MV-4-11 (cell line): Measurements from ENCODE around the gene ATP6V0D1.
A peak's percentile ranks its signal among the peaks of the same experiment; 100 is the strongest.

Experiments used
- DNase-seq: peaks from one replicate; lab custom pipeline; 2025; lab: John Stamatoyannopoulos, UW

The ATP6V0D1 gene

GRCh38 chr16:67445441-67445912 lies 35.5 kb downstream of the ATP6V0D1 start:
- DNase-seq: no peak

- DNase-seq: no peak
These were observed 35.9 kb downstream of the ATP6V0D1 start for GRCh38 chr16:67445126-67445426.

GRCh38 chr16:67444259-67445125 lies 36.5 kb downstream of the ATP6V0D1 start:
- no peak for DNase-seq

GRCh38 chr16:67443265-67443664 lies 37.7 kb downstream of the ATP6V0D1 start:
- no peak for DNase-seq

- DNase-seq: no peak
These were observed 38.2 kb downstream of the ATP6V0D1 start for GRCh38 chr16:67442581-67443255.

GRCh38 chr16:67441907-67442306 lies 39.0 kb downstream of the ATP6V0D1 start:
- DNase-seq: no peak

DNA sequence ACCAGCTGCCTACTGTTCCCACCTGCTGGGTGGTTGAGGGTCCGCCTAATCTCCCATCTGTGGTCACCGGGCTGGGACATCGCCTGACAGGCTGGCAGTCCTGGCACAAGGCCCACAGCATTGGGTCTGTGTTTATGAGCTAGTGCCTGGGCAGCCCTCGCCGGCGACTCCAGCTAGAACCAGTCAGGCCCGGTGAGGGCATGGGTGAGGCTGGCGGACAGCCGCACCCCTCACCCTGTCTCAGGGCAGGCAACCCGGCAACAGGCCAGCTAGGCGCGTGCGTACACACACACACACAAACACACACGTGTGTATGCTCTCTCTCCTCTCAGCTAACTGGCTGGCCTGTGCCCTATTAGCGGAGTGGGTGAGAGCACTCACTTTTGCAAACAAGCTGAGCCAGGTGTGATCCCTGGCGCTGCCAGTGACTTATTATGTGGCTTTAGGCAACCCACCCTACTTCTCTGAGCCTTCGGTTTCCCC lies 39.6 kb downstream of the ATP6V0D1 start:
- DNase-seq: no peak

- DNase-seq: no peak
These were observed 42.0 kb downstream of the ATP6V0D1 start for GRCh38 chr16:67438824-67439393.

DNA sequence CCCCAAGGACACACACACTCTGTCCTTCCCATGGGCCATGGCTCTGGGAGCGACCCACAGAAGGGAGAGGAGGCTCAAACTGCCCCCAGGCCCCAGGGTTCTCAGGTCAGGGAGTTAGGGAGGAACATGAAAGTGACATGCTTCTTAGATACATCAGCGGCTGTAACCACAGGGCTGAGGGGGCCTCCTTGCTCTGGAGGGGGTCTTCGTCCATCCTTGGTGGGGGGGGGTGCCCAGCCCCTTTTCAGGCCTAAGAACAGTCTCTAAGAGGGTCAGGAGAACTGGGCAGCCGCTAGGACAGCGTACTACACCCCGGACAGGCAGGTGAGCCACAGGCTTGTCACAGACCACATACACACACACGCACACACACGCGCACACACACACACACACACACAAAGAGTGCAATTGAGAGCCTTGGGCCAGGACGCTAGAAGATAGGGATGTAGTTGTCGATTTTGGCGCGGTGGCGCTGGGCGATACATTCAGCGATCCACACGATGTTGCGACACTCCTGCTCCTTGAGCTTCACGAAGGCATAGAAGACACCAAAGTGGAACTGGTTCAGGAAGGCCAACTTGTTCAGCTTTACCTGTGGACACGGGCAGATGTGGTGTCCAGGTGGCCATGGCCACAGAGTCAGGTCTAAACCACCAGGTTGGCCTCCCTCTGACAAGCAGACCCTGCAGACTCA lies 42.7 kb downstream of the ATP6V0D1 start:
- DNase-seq: peak; percentile 16

DNA sequence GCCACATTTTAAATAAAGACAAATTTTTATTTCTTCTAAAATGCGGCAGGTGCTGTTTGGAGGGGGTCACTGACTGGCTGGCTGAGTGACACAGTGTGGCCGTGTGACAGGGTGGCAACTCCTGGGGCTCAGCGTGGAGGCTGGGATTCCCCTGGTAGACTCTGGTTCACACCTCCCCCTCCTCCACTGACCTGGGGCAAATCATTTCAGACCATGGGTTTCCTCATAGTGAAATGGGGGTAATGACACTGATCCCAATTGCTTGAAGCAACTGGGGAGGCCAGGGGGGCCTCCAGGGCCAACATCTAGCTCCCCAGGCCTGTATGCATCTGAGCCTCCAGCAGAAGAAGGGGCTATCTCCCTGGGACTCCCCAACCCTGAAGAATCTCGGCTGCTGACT lies 43.4 kb downstream of the ATP6V0D1 start:
- DNase-seq: no peak

- DNase-seq: no peak
These were observed 44.2 kb downstream of the ATP6V0D1 start for GRCh38 chr16:67436640-67437193.

GRCh38 chr16:67435758-67436164 lies 45.2 kb downstream of the ATP6V0D1 start:
- no peak for DNase-seq

DNA sequence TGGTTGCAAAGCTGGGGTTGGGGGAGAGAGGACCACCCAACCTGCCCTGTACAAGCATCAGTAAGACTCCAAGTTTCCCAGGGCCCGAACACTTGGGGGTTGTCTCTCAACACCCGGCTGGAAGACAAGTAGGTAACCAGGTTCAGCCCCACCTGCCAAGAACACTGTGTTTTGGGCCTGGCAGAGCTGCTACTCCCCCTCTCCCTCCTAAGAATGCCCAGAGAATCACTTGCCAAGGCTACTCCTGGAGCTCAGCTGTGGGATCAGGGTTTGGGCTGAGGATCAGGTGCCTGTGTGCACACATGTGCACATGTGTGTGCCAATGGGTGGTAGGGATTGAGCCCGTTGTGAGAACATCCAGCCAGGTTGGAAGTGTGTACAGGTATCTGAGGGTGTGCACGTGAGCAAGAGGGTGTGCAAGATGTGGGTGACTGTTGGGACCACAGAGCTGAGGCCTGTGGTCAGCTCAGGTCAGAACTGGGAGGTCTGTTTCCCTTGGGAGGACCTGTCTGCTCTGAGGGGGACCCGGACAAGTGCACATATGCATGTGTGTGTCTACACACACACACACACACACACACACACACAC lies 47.7 kb downstream of the ATP6V0D1 start:
- DNase-seq: no peak

- DNase-seq: no peak
These were observed 48.5 kb downstream of the ATP6V0D1 start for GRCh38 chr16:67432506-67432890.

GRCh38 chr16:67431775-67432505 lies 49.0 kb downstream of the ATP6V0D1 start:
- DNase-seq: no peak

- peak; percentile 19 for DNase-seq
These were observed 49.8 kb downstream of the ATP6V0D1 start, which contains the start of gene HSD11B2 for GRCh38 chr16:67430977-67431774. Gene HSD11B2 (plus strand): TSS chr16:67431121. CDS start chr16:67431249, 128 bp downstream.

DNA sequence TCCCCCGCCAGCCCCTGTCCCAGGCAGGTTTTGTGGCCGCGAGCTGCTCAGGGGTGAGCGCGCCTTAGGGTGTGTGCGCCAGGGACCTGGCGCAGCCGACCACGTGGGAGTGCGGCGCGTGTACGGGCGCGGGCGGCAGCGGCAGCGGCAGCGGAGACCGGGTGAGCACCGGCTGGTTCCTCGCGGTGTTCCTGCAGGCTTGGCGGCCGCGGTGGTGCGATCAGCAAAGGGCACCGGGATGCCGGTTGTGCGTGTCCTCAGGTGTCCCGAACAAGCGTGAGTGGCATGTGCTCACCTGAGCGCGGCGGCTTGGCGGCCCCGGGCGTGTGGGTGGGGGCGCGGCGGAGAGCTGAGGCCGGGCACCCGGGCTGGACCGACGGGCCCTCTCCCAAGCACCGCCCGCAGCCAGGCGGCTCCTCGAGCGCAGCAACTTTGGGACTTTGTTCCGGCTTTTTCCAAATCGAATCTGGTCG lies 50.4 kb downstream of the ATP6V0D1 start:
- no peak for DNase-seq

DNA sequence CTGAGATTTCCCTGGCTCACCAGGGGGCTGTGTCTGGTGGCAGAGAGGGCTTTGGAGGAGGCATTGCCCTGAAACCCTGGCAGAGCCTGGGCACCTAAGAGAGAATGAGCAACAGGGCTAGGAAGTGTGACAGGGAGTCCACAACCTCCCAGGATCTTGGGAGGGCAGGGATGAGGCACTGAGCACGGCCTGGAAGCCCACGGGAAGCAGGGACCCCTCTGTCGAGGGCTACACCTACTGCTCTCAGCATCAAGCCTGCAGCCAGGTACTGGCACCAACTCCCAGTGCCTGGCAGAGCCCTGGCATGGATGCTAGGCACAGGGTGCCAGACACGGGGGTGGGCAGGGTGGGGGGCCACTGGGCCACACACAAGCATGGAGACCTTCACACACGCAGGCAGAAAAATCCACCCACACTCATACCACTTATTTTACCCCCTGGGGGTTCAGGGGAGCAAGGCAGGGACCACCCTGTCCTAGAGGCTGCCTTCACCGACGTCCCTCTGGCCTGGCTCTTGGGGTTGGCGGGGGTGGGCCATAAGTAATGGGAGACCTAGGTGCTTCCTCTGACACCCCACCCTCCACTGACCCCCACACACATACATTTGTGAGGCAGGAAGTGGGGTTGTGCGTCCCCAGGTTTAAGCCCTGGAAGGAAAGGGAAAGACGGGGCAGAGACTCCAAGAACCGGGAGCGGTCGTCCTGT lies 51.0 kb downstream of the ATP6V0D1 start:
- no peak for DNase-seq
